Gastrocnemius medialis (tissue), 4 donors: Measurements from ENCODE around the gene MMP17. TPM values are rescaled to one million over a fixed set of nuclear protein-coding genes. Genes with fewer than 3 reads are reported as not detected.

ENCODE experiments used
- ATAC-seq, 2 donors: fragments of 150-250 bp; one replicate each; pipeline ENCODE4 v1.9.1; 2016
- DNase-seq, 2 donors: peaks; one replicate each; pipeline ENCODE4 v3.0.0-alpha.2; 2019
- H3K27ac ChIP-seq, 4 donors: fragments of 200-600 bp; sonication (generic); 1 replicate in 1 of 4; 2 replicates in 3 of 4; pipeline ENCODE4 v1.5.1; 2016 to 2018; ENCODE audit warnings: mild to moderate bottlenecking in 2 of 4, moderate library complexity in 1 of 4
- H3K27me3 ChIP-seq, 3 donors: fragments of 200-600 bp; sonication (generic) in 2 of 3; 1 replicate in 1 of 3; 2 replicates in 2 of 3; pipeline versions ENCODE4 v1.5.1 to v1.6.0; 2016 to 2019; ENCODE audit warnings: mild to moderate bottlenecking in 1 of 3, moderate library complexity in 1 of 3
- H3K36me3 ChIP-seq, 2 donors: fragments of 200-600 bp; sonication (generic) in 1 of 2; one replicate each; pipeline ENCODE4 v1.5.1; 2017 to 2018
- H3K4me1 ChIP-seq, 2 donors: fragments of 200-600 bp; sonication (generic) in 1 of 2; one replicate each; pipeline ENCODE4 v1.5.1; 2016 to 2017; ENCODE audit warnings: mild to moderate bottlenecking in 2 of 2
- H3K4me3 ChIP-seq, 4 donors: fragments of 200-600 bp; sonication (generic) in 3 of 4; 1 replicate in 1 of 4; 2 replicates in 3 of 4; pipeline ENCODE4 v1.5.1; 2016 to 2019; ENCODE audit warnings: mild to moderate bottlenecking in 2 of 4
- H3K9me3 ChIP-seq, 3 donors: fragments of 200-600 bp; sonication (generic) in 2 of 3; 1 replicate in 1 of 3; 2 replicates in 2 of 3; pipeline ENCODE4 v1.5.1; 2016 to 2019
- CTCF ChIP-seq, 5 experiments: fragments of 450-650 bp in 3 of 5; fragments of 200-600 bp in 2 of 5; sonication (generic) in 2 of 5; IDR thresholded peaks in 4 of 5; conservative IDR thresholded peaks in 1 of 5; 1 replicate in 4 of 5; 2 replicates in 1 of 5; pipeline ENCODE4 v1.5.1; 2016 to 2019; ENCODE audit warnings: antibody characterized with exemption in 5 of 5, mild to moderate bottlenecking in 3 of 5, moderate library complexity in 3 of 5
- POLR2A ChIP-seq, 2 donors: fragments of 450-650 bp; IDR thresholded peaks; one replicate each; pipeline ENCODE4 v1.6.1; 2017; ENCODE audit warnings: antibody characterized with exemption in 2 of 2, mild to moderate bottlenecking in 2 of 2, moderate library complexity in 2 of 2
- in situ Hi-C, 4 donors: fragments of 200-750 bp; cut with MboI; loops; one replicate each; pipeline versions ENCODE4 v1.15.0 to v1.8.0; 2017; ENCODE audit warnings: low sequenced_read_pairs in 4 of 4
- intact Hi-C: fragments of 100-400 bp; cut with DNase I; formaldehyde crosslinking; loops from one replicate; pipeline ENCODE4 v1.15.1; 2023; ENCODE audit warnings: low total_unique reads
- total RNA-seq, 4 donors: library from RNA; depleted of rRNA; stranded (reverse); fragments of >200 nt; gene quantifications; one replicate each; pipeline versions ENCODE4 v1.1.0 to v1.2.3, GENCODE V29; 2016

Gene MMP17
- total RNA-seq, 4 donors from 2014 or later, result 0.75 to 1.6 (median 1.4) TPM; not detected in 1

- Histone ChIP-seq H3K27me3 (peaks cover 17 to 32% (median 27%) of the 10 kb centered on the region in 3 donors), H3K4me3 (no peak overlapping the region), H3K27ac (no peak overlapping the region), H3K9me3 (no peaks in the 10 kb centered on the region), H3K36me3 (no peaks in the 10 kb centered on the region), H3K4me1 (peaks cover 5 to 10% of the 10 kb centered on the region in 2 donors)
- no peak for TF ChIP-seq CTCF (IDR thresholded peaks at IDR 0.05 in 4 of 5, conservative IDR thresholded peaks at IDR 0.05 in 1 of 5)
- no peak for TF ChIP-seq POLR2A (IDR thresholded peaks at IDR 0.05)
- intact Hi-C loops (no loop called here), in situ Hi-C loops (no loop called here)
- DNase-seq, result no peak
- no peak for ATAC-seq
Measured at GRCh38 chr12:131824450-131824849, 3.7 kb upstream of the MMP17 start.

- H3K27ac ChIP-seq, result no peak overlapping the region
- H3K4me1 ChIP-seq, result peaks cover 7 to 19% of the 10 kb centered on the region in 2 donors
- ATAC-seq (no peak), DNase-seq (no peak)
- H3K27me3 ChIP-seq, result peaks cover 21 to 40% (median 34%) of the 10 kb centered on the region in 3 donors
- in situ Hi-C loops (loop anchor here in 1 of 4 donors (25.0 kb wide), 1 partner anchor 213 kb away; no protein-coding TSS in a partner anchor), intact Hi-C loops (no loop called here)
- H3K4me3 ChIP-seq, result no peak overlapping the region
- no peak for TF ChIP-seq CTCF (IDR thresholded peaks at IDR 0.05 in 4 of 5, conservative IDR thresholded peaks at IDR 0.05 in 1 of 5)
- no peak for TF ChIP-seq POLR2A (IDR thresholded peaks at IDR 0.05)
- H3K36me3 ChIP-seq, result no peaks in the 10 kb centered on the region
- H3K9me3 ChIP-seq, result no peaks in the 10 kb centered on the region
Measured at GRCh38 chr12:131825146-131825892, 2.9 kb upstream of the MMP17 start.

DNA sequence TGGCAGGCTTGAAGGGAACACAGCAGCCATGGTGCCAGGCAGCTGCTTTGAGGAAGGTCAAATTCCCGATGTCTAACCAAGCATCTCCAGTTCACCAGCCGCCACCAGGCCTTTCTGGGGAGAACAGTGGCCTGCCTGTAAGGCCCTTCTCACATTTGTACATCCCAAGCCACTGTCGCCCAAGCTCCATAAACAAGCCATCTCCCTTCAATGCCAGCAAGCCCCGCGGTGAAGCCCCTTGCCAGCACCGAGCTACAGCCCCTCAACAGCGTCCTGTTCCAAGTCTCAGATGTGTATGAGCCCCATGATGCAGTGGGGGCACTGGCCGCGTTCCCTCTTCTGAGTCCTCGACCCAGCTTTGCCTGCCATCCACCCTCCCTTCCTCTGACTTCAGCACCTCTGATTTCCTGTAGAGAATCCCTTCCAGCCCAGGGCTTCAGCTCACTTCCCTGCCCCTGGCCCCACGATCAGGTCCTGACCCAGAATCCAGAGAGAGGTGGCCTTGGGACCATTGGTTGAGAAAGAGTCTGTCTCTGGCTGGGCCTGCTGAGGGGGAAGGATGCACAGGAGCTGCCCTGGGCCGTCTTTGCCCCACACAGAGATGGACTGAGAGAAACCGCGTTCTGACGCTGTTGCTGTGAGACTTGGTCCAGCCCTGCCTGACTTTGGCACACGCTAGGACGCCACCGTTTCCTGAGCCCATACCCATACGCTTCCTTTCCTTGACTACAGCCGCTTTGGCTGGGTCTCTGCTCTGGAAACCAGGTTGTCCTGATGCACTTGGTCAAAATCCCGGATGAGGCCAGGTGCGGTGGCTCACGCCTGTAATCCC, 1.9 kb upstream of the MMP17 start:
- intact Hi-C loops (no loop called here), in situ Hi-C loops (loop anchor here in 1 of 4 donors (25.0 kb wide), 1 partner anchor 214 kb away; no protein-coding TSS in a partner anchor)
- peaks cover 27 to 50% (median 43%) of the 10 kb centered on the region in 3 donors for H3K27me3 ChIP-seq
- ATAC-seq (no peak), DNase-seq (no peak)
- no peak overlapping the region for H3K4me3 ChIP-seq
- TF ChIP-seq CTCF (IDR thresholded peaks at IDR 0.05 in 4 of 5, conservative IDR thresholded peaks at IDR 0.05 in 1 of 5), result no peak
- no peak for TF ChIP-seq POLR2A (IDR thresholded peaks at IDR 0.05)
- H3K36me3 ChIP-seq, result no peaks in the 10 kb centered on the region
- no peaks in the 10 kb centered on the region for H3K9me3 ChIP-seq
- peaks cover 11 to 25% of the 10 kb centered on the region in 2 donors for H3K4me1 ChIP-seq
- H3K27ac ChIP-seq, result no peak overlapping the region

DNA sequence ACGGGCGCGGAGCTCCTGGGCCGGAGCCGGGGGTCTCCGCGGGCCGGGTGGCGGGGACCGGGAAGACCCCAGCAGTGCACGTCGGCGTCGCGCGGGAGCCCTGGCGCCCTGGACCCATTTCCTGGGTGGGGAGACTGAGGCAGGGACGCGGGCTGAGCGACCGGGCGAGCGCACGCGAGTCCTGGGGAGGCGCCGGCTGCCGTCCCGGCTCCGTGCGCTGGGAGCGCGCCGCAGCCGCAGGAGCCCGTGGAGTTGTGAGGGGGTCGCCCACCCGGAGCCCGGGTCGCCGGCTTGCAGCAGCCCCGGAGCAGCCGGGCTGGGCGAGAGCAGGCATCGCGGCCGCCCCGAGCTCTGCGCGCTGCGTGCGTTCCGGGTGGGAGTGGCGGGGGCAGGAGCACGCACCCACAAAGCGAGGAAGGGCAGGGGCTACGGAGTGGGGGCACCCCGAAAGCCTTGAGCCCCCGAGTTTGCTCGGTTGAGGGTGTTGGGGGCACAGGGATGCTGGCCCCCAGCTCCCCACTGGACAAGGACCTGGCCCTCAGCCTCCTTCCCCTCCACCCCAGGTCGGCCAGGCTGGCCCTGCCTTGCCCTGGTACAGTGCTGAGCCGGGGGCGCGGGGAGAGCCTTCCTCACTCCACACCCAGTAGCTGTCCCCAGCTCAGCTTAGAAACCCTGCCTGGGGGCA, 620 bp downstream of the MMP17 start:
- TF ChIP-seq CTCF (IDR thresholded peaks at IDR 0.05 in 4 of 5, conservative IDR thresholded peaks at IDR 0.05 in 1 of 5), result no peak
- TF ChIP-seq POLR2A (IDR thresholded peaks at IDR 0.05), result no peak
- peak overlapping the region; percentile 40 to 54 (median 51) for H3K4me3 ChIP-seq
- ATAC-seq, result no peak
- H3K36me3 ChIP-seq, result no peaks in the 10 kb centered on the region
- H3K9me3 ChIP-seq, result no peaks in the 10 kb centered on the region
- H3K27ac ChIP-seq, result no peak overlapping the region
- in situ Hi-C loops (loop anchor here in 1 of 4 donors (25.0 kb wide), 1 partner anchor 217 kb away; no protein-coding TSS in a partner anchor), intact Hi-C loops (no loop called here)
- H3K27me3 ChIP-seq, result peaks cover 43 to 61% (median 59%) of the 10 kb centered on the region in 3 donors
- peaks cover 11 to 33% of the 10 kb centered on the region in 2 donors for H3K4me1 ChIP-seq
- DNase-seq, result no peak
